Neural cell (in vitro differentiated cells): ENCODE results near the gene ANKRD42. TPM values are rescaled to one million over a fixed set of nuclear protein-coding genes. Genes with fewer than 3 reads are reported as not detected.

Source experiments
- H2AFZ ChIP-seq: fragments of 200-600, 300-800 bp; sonication (generic), shearing (Covaris generic); 2 replicates; pipeline ENCODE4 v1.6.0; 2014; ENCODE audit warnings: low read depth, mild to moderate bottlenecking, antibody characterized with exemption, low read length, moderate library complexity
- H3F3A ChIP-seq: fragments of 200-600 bp; shearing (Covaris generic); 2 replicates; pipeline ENCODE4 v1.6.1; 2016; ENCODE audit warnings: mild to moderate bottlenecking, moderate library complexity, mixed read lengths, antibody characterized with exemption, low read length; ENCODE audit not compliant: insufficient read depth, poor library complexity, severe bottlenecking
- H3K27ac ChIP-seq: fragments of 200-600, 300-800 bp; sonication (generic), shearing (Covaris generic); 2 replicates; pipeline ENCODE4 v1.5.1; 2014; ENCODE audit warnings: mild to moderate bottlenecking, low read length, moderate library complexity
- H3K27me3 ChIP-seq: fragments of 300-800, 200-600 bp; sonication (generic), shearing (Covaris generic); 2 replicates; pipeline ENCODE4 v1.6.0; 2014; ENCODE audit warnings: mild to moderate bottlenecking, low read depth, low read length, moderate library complexity; ENCODE audit not compliant: insufficient read depth
- H3K36me3 ChIP-seq: fragments of 300-800, 200-600 bp; sonication (generic), shearing (Covaris generic); 2 replicates; pipeline ENCODE4 v1.5.1; 2014; ENCODE audit warnings: mild to moderate bottlenecking, antibody characterized with exemption, low read length, moderate library complexity; ENCODE audit not compliant: insufficient read depth
- H3K4me2 ChIP-seq: fragments of 300-800, 200-600 bp; sonication (generic), shearing (Covaris generic); 2 replicates; pipeline ENCODE4 v1.6.0; 2014; ENCODE audit warnings: mild to moderate bottlenecking, low read length
- H3K4me3 ChIP-seq: fragments of 300-800, 200-600 bp; sonication (generic), shearing (Covaris generic); 2 replicates; pipeline ENCODE4 v1.5.1; 2014; ENCODE audit warnings: mild to moderate bottlenecking, low read length, moderate library complexity
- H3K79me2 ChIP-seq: fragments of 200-600 bp; shearing (Covaris generic); replicated peaks from 2 replicates; pipeline ENCODE4 v1.6.0; 2014; ENCODE audit warnings: mild to moderate bottlenecking, low read length, moderate library complexity; ENCODE audit not compliant: insufficient read depth
- H3K9ac ChIP-seq: fragments of 300-800, 200-600 bp; sonication (generic), shearing (Covaris generic); 2 replicates; pipeline ENCODE4 v1.6.1; 2016; ENCODE audit warnings: mild to moderate bottlenecking, low read length, mixed read lengths
- H3K9me2 ChIP-seq: fragments of 200-600 bp; shearing (Covaris generic); 2 replicates; pipeline ENCODE4 v1.6.1; 2016; ENCODE audit warnings: mild to moderate bottlenecking, low read length, mixed read lengths; ENCODE audit not compliant: insufficient read depth
- H3K9me3 ChIP-seq: fragments of 200-600, 300-800 bp; sonication (generic), shearing (Covaris generic); 2 replicates; pipeline ENCODE4 v1.6.1; 2016; ENCODE audit warnings: mild to moderate bottlenecking, mixed run types, low read length, moderate library complexity, mixed read lengths
- H4K20me1 ChIP-seq: fragments of 200-600 bp; shearing (Covaris generic); 2 replicates; pipeline ENCODE4 v1.6.1; 2016; ENCODE audit warnings: mild to moderate bottlenecking, mixed run types; ENCODE audit not compliant: insufficient read depth
- EZH2 ChIP-seq: fragments of 200-600, 300-800 bp; shearing (Covaris generic), sonication (generic); IDR thresholded peaks from 2 replicates; pipeline ENCODE4 v1.6.1; 2014; ENCODE audit warnings: antibody characterized with exemption, low read length, borderline replicate concordance, mild to moderate bottlenecking; ENCODE audit not compliant: insufficient read depth, poor library complexity, severe bottlenecking
- MXI1 ChIP-seq: fragments of 450-650 bp; conservative IDR thresholded peaks from 2 replicates; pipeline ENCODE4 v1.6.1; 2014; ENCODE audit warnings: antibody characterized with exemption, mild to moderate bottlenecking; ENCODE audit not compliant: poor library complexity, severe bottlenecking
- POLR2AphosphoS5 ChIP-seq: IDR thresholded peaks from 2 replicates; pipeline ENCODE4 v1.6.1; 2012
- RAD21 ChIP-seq: fragments of 450-650 bp; conservative IDR thresholded peaks from 2 replicates; pipeline ENCODE4 v1.6.1; 2014; ENCODE audit warnings: antibody characterized with exemption, mild to moderate bottlenecking, moderate library complexity
- SMC3 ChIP-seq: fragments of 450-650 bp; conservative IDR thresholded peaks from 2 replicates; pipeline ENCODE4 v1.6.1; 2014; ENCODE audit warnings: antibody characterized with exemption, mild to moderate bottlenecking, moderate library complexity; ENCODE audit not compliant: poor library complexity
- TAF1 ChIP-seq: IDR thresholded peaks from 2 replicates; pipeline ENCODE4 v1.6.1; 2012; ENCODE audit warnings: low read depth
- polyA plus RNA-seq: library from polyadenylated mRNA; depleted of rRNA; stranded (reverse); fragments of >200 nt; gene quantifications from 2 replicates; pipeline ENCODE4 v1.2.3, GENCODE V29; 2014
- TF ChIP-seq, protein P1 (sequence below): IDR thresholded peaks from 2 replicates; pipeline ENCODE4 v1.6.1; 2012; ENCODE audit warnings: borderline replicate concordance
- TF ChIP-seq, protein P2 (sequence below): fragments of 450-650 bp; IDR thresholded peaks from 2 replicates; pipeline ENCODE4 v1.5.1; 2014; ENCODE audit warnings: antibody characterized with exemption, mild to moderate bottlenecking, moderate library complexity; ENCODE audit not compliant: poor library complexity, severe bottlenecking

Gene ANKRD42
- polyA plus RNA-seq, 1 donor from 2014 or later: 16.1 TPM

DNA sequence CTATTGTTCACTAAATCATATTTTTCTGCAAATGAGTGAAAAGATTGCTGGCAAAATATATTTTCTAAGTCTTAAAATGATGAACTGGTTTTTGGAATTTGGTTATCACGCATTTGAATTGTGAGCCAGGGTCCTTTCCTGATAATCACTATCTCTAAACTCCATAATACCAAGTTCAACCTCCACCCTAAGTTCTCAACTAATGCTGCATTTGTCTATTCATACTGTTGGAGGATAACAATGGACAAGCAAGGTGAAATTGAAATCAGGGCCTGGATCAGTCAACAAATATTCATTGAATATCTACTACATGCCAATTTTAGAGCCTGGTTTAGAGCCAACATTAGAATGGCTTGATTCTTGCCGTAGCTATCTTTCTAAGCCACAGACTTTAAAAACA, 41.2 kb upstream of the ANKRD42 start:
- no peaks in the 10 kb centered on the region for H3K27me3 ChIP-seq
- no peak overlapping the region for H3K4me3 ChIP-seq
- no peaks in the 10 kb centered on the region for H3K9me3 ChIP-seq
- H3K9ac ChIP-seq: no peak overlapping the region
- no peak overlapping the region for H2AFZ ChIP-seq
- no peaks in the 10 kb centered on the region for H3K36me3 ChIP-seq
- H3K27ac ChIP-seq: no peak overlapping the region
- no peaks in the 10 kb centered on the region for H3K9me2 ChIP-seq
- H3K4me2 ChIP-seq: no peak overlapping the region
- no peaks in the 10 kb centered on the region for H4K20me1 ChIP-seq
- TF ChIP-seq EZH2 (no peak), MXI1 (no peak), SMC3 (no peak)
- TF ChIP-seq, protein P1, sequence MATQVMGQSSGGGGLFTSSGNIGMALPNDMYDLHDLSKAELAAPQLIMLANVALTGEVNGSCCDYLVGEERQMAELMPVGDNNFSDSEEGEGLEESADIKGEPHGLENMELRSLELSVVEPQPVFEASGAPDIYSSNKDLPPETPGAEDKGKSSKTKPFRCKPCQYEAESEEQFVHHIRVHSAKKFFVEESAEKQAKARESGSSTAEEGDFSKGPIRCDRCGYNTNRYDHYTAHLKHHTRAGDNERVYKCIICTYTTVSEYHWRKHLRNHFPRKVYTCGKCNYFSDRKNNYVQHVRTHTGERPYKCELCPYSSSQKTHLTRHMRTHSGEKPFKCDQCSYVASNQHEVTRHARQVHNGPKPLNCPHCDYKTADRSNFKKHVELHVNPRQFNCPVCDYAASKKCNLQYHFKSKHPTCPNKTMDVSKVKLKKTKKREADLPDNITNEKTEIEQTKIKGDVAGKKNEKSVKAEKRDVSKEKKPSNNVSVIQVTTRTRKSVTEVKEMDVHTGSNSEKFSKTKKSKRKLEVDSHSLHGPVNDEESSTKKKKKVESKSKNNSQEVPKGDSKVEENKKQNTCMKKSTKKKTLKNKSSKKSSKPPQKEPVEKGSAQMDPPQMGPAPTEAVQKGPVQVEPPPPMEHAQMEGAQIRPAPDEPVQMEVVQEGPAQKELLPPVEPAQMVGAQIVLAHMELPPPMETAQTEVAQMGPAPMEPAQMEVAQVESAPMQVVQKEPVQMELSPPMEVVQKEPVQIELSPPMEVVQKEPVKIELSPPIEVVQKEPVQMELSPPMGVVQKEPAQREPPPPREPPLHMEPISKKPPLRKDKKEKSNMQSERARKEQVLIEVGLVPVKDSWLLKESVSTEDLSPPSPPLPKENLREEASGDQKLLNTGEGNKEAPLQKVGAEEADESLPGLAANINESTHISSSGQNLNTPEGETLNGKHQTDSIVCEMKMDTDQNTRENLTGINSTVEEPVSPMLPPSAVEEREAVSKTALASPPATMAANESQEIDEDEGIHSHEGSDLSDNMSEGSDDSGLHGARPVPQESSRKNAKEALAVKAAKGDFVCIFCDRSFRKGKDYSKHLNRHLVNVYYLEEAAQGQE: no peak
- TF ChIP-seq, protein P2, sequence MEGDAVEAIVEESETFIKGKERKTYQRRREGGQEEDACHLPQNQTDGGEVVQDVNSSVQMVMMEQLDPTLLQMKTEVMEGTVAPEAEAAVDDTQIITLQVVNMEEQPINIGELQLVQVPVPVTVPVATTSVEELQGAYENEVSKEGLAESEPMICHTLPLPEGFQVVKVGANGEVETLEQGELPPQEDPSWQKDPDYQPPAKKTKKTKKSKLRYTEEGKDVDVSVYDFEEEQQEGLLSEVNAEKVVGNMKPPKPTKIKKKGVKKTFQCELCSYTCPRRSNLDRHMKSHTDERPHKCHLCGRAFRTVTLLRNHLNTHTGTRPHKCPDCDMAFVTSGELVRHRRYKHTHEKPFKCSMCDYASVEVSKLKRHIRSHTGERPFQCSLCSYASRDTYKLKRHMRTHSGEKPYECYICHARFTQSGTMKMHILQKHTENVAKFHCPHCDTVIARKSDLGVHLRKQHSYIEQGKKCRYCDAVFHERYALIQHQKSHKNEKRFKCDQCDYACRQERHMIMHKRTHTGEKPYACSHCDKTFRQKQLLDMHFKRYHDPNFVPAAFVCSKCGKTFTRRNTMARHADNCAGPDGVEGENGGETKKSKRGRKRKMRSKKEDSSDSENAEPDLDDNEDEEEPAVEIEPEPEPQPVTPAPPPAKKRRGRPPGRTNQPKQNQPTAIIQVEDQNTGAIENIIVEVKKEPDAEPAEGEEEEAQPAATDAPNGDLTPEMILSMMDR: no peak
- H3F3A ChIP-seq: no peaks in the 10 kb centered on the region
- H3K79me2 ChIP-seq: peaks cover under 1% of the 10 kb centered on the region

GRCh38 chr11:83153764-83154163, 39.7 kb upstream of the ANKRD42 start:
- Histone ChIP-seq H3K79me2 (peaks cover 16% of the 10 kb centered on the region), H3K9ac (no peak overlapping the region)

DNA sequence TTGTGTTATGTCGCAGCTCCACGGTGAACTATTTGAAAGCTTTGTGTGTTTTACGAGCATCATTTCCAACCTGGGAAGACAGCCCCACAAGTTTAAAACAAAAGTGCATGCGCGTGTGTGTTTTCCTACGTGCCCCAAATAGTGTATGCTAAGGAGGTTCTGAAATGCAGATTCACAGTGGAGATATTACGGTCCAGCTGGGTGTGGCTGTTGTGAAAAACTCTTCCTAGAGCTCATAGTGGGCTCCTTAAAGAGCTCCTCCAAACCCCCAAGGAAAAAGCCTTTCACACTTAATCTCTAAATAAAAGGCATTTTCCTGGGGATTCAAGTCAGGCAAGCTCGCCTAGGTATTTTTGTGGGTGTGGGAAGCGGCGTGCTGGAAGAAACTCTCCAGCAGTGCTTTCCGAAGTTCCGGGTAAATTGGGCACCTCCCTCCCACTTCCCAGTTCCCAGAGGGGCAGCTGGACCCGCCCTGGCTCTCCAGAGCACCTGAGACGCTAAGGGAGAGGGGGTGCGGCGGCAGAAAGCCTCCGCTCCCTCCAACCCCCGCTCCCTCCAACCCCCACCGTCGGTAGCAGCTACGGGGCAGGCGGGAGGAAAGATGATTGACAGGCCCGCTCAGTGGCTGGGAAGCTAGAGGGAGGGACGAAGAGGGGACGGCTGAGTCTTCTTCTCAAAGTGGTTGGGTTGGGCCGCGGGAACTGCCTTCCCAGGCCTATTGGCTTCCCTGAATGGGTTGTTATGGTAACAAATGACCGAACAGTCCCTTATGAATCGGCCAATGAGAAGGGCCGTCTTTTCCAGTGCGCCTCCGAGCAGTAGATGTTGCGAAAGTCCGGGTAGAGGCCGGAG, 37.1 kb upstream of the ANKRD42 start:
- Histone ChIP-seq H3K4me3 (peak overlapping the region; percentile 92), H4K20me1 (peaks cover 10% of the 10 kb centered on the region), H3K9ac (peak overlapping the region; percentile 99), H3K4me2 (peak overlapping the region; percentile 30), H3K27ac (peak overlapping the region; percentile 99), H3K9me2 (no peaks in the 10 kb centered on the region), H3F3A (no peaks in the 10 kb centered on the region), H3K9me3 (no peaks in the 10 kb centered on the region), H2AFZ (peak overlapping the region; percentile 30), H3K79me2 (peaks cover 42% of the 10 kb centered on the region), H3K27me3 (no peaks in the 10 kb centered on the region), H3K36me3 (no peaks in the 10 kb centered on the region)
- TF ChIP-seq RAD21 (peak; percentile 27), SMC3 (peak; percentile 20), POLR2AphosphoS5 (no peak), MXI1 (peak; percentile 51), EZH2 (no peak), TAF1 (no peak)
- TF ChIP-seq, protein P1: no peak
- TF ChIP-seq, protein P2: no peak

More at GRCh38 chr11:83153764-83154163, 39.7 kb upstream of the ANKRD42 start:
- H3K27ac ChIP-seq: no peak overlapping the region
- peaks cover 4% of the 10 kb centered on the region for H4K20me1 ChIP-seq
- no peaks in the 10 kb centered on the region for H3K36me3 ChIP-seq
- no peaks in the 10 kb centered on the region for H3K9me3 ChIP-seq
- TF ChIP-seq RAD21 (no peak), SMC3 (no peak), POLR2AphosphoS5 (no peak)
- H3K4me2 ChIP-seq: no peak overlapping the region
- no peaks in the 10 kb centered on the region for H3K9me2 ChIP-seq
- H2AFZ ChIP-seq: no peak overlapping the region
- no peaks in the 10 kb centered on the region for H3F3A ChIP-seq
- H3K4me3 ChIP-seq: no peak overlapping the region
- H3K27me3 ChIP-seq: no peaks in the 10 kb centered on the region
